HG02623 (cell line): ENCODE results near the gene PSMC4.
A peak's percentile ranks its signal among the peaks of the same experiment; 100 is the strongest.

Experiments
- ATAC-seq: cut with Tn5 transposase; IDR thresholded peaks from one replicate; pipeline ENCODE4 v1.9.1; 2021; ENCODE audit warnings: moderate library complexity; ENCODE audit not compliant: unreplicated experiment

Gene PSMC4

GRCh38 chr19:39970675-39971379 lies at the start of gene PSMC4:
TSS of gene PSMC4 (plus strand) at chr19:39971165. CDS start at chr19:39971203, 38 bp downstream.
- peak; percentile 95 for ATAC-seq

- ATAC-seq, result no peak
These were observed 47.1 kb upstream of the PSMC4 start for GRCh38 chr19:39923862-39924261.

GRCh38 chr19:39924389-39924788 lies 46.6 kb upstream of the PSMC4 start:
- no peak for ATAC-seq

- ATAC-seq, result no peak
These were observed 46.0 kb upstream of the PSMC4 start for GRCh38 chr19:39924952-39925351.

GRCh38 chr19:39926170-39926760 lies 44.7 kb upstream of the PSMC4 start:
- ATAC-seq, result no peak

GRCh38 chr19:39927076-39927475 lies 43.9 kb upstream of the PSMC4 start:
- ATAC-seq, result no peak

GRCh38 chr19:39927524-39928356 lies 43.2 kb upstream of the PSMC4 start:
- ATAC-seq, result no peak

GRCh38 chr19:39928357-39928725 lies 42.6 kb upstream of the PSMC4 start:
- ATAC-seq, result no peak

- no peak for ATAC-seq
These were observed 41.2 kb upstream of the PSMC4 start for GRCh38 chr19:39929750-39930149.

- no peak for ATAC-seq
These were observed 36.2 kb upstream of the PSMC4 start, which contains the start of gene FCGBP for GRCh38 chr19:39934584-39935363. TSS of gene FCGBP (minus strand) at chr19:39934634.

GRCh38 chr19:39935364-39935661 lies 35.7 kb upstream of the PSMC4 start:
- no peak for ATAC-seq

- no peak for ATAC-seq
These were observed 34.9 kb upstream of the PSMC4 start for GRCh38 chr19:39936020-39936419.

- ATAC-seq, result no peak
These were observed 34.3 kb upstream of the PSMC4 start for GRCh38 chr19:39936622-39937021.

GRCh38 chr19:39937094-39937720 lies 33.8 kb upstream of the PSMC4 start:
- ATAC-seq, result no peak

GRCh38 chr19:39937787-39938186 lies 33.2 kb upstream of the PSMC4 start:
- no peak for ATAC-seq

GRCh38 chr19:39939556-39939955 lies 31.4 kb upstream of the PSMC4 start:
- ATAC-seq, result no peak

GRCh38 chr19:39940221-39940833 lies 30.6 kb upstream of the PSMC4 start:
- ATAC-seq, result no peak

GRCh38 chr19:39941151-39941550 lies 29.8 kb upstream of the PSMC4 start:
- no peak for ATAC-seq

GRCh38 chr19:39941615-39942365 lies 29.2 kb upstream of the PSMC4 start:
- no peak for ATAC-seq

- no peak for ATAC-seq
These were observed 28.6 kb upstream of the PSMC4 start for GRCh38 chr19:39942366-39942730.
